ENCODE measurements around the gene DCD. TPM values are rescaled to one million over a fixed set of nuclear protein-coding genes. Genes with fewer than 3 reads are reported as not detected.
"Not testable (repeated sequence)": the region's sequence is repeated elsewhere in the genome, so short reads cannot be mapped to it uniquely, and the experiment has no call there.

DCD gene
- total RNA-seq, 1 donor, result not detected

DNA sequence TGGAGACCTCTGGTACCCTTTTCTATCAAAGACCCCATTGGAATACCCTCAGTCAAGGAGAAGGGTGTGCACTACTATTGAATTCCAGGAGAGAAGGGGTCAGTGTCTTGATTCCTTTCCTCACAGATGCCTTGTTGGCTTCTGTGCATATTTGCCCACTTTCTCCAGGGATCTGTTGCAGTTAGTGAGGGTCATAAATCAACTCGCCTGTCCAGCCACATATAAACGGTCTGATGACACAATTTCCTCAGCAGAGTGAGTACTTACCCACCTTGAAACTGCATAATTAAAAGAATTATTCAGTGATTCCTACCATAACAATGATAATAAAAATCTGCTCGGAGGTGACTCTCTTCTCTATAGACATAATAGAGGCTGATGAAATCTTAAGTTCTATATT is 13.9 kb upstream of the DCD start:
- Histone ChIP-seq H3K4me1 (ENCODE audit: insufficient read depth, low read length) (no peaks in the 10 kb centered on the region), H3K4me3 (ENCODE audit: low read length) (no peak overlapping the region), H3K27me3 (ENCODE audit: insufficient read depth, low read length) (peaks cover 11% of the 10 kb centered on the region), H3K9me3 (ENCODE audit: low read depth, low read length) (no peaks in the 10 kb centered on the region)

DNA sequence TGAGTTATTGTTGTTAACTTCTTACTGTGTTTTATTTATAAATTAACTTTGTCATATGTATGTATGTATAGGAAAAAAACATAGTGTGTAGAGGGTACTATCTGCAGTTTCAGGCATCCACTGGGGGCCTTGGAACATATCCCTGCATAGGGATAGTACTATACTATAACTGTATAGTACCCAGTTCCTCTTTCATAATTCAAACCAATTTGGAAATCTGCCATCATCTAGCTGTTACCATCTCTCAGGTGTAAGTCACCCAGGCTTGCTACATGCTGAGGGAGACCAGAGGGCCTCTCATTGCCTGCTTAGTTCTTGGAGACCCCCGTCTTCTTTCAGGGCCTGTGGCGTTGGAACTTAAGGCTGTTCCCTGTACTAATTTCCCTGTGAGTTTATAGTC is 12.9 kb upstream of the DCD start:
- Histone ChIP-seq H3K27me3 (ENCODE audit: insufficient read depth, low read length) (peaks cover 9% of the 10 kb centered on the region), H3K9me3 (ENCODE audit: low read depth, low read length) (no peaks in the 10 kb centered on the region), H3K4me3 (ENCODE audit: low read length) (no peak overlapping the region), H3K4me1 (ENCODE audit: insufficient read depth, low read length) (no peaks in the 10 kb centered on the region)

- Histone ChIP-seq H3K27me3 (ENCODE audit: insufficient read depth, low read length) (peaks cover 3% of the 10 kb centered on the region), H3K4me1 (ENCODE audit: insufficient read depth, low read length) (no peaks in the 10 kb centered on the region), H3K9me3 (ENCODE audit: low read depth, low read length) (no peaks in the 10 kb centered on the region), H3K4me3 (ENCODE audit: low read length) (no peak overlapping the region)
Measured at GRCh38 chr12:54660320-54660962, 12.3 kb upstream of the DCD start.

- Histone ChIP-seq H3K9me3 (ENCODE audit: low read depth, low read length) (no peaks in the 10 kb centered on the region), H3K27me3 (ENCODE audit: insufficient read depth, low read length) (no peaks in the 10 kb centered on the region), H3K4me1 (ENCODE audit: insufficient read depth, low read length) (no peaks in the 10 kb centered on the region), H3K4me3 (ENCODE audit: low read length) (no peak overlapping the region)
Measured at GRCh38 chr12:54658306-54659264, 10.4 kb upstream of the DCD start.

GRCh38 chr12:54657105-54657607 is 9.0 kb upstream of the DCD start:
- Histone ChIP-seq H3K9me3 (ENCODE audit: low read depth, low read length) (no peaks in the 10 kb centered on the region), H3K4me1 (ENCODE audit: insufficient read depth, low read length) (no peaks in the 10 kb centered on the region), H3K4me3 (ENCODE audit: low read length) (no peak overlapping the region), H3K27me3 (ENCODE audit: insufficient read depth, low read length) (peaks cover 3% of the 10 kb centered on the region)

- H3K4me3 ChIP-seq (ENCODE audit: low read length), result no peak overlapping the region
- peaks cover 3% of the 10 kb centered on the region for H3K27me3 ChIP-seq (ENCODE audit: insufficient read depth, low read length)
- H3K4me1 ChIP-seq (ENCODE audit: insufficient read depth, low read length), result no peaks in the 10 kb centered on the region
- no peaks in the 10 kb centered on the region for H3K9me3 ChIP-seq (ENCODE audit: low read depth, low read length)
Measured at GRCh38 chr12:54654926-54655325, 6.8 kb upstream of the DCD start.

- peaks cover 8% of the 10 kb centered on the region for H3K27me3 ChIP-seq (ENCODE audit: insufficient read depth, low read length)
- no peak overlapping the region for H3K4me3 ChIP-seq (ENCODE audit: low read length)
- H3K4me1 ChIP-seq (ENCODE audit: insufficient read depth, low read length), result no peaks in the 10 kb centered on the region
- H3K9me3 ChIP-seq (ENCODE audit: low read depth, low read length), result no peaks in the 10 kb centered on the region
Measured at GRCh38 chr12:54653025-54653424, 4.9 kb upstream of the DCD start.

DNA sequence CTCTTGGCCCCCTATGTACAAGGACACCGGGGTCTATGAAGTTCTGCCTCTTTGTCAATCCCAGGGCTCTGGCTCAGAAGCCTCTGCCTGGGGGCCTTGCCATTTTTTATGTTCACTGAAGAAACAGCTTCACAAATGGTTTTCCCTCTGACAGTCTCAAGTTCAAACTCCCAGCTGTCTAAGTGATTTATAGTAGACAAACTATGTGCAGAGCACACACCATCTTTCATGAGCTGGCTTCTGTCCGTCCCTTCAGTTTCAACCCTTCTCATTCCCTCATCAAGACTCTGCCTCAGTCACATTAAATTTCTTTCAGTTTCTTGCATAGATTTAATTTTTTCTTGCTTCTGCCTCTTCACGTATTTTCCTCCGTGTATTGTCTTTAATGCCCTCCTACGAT is 2.7 kb upstream of the DCD start:
- Histone ChIP-seq H3K9me3 (ENCODE audit: low read depth, low read length) (no peaks in the 10 kb centered on the region), H3K27me3 (ENCODE audit: insufficient read depth, low read length) (peaks cover 10% of the 10 kb centered on the region), H3K4me1 (ENCODE audit: insufficient read depth, low read length) (no peaks in the 10 kb centered on the region), H3K4me3 (ENCODE audit: low read length) (no peak overlapping the region)

GRCh38 chr12:54650409-54650808 is 2.2 kb upstream of the DCD start:
- H3K4me1 ChIP-seq (ENCODE audit: insufficient read depth, low read length), result no peaks in the 10 kb centered on the region
- H3K9me3 ChIP-seq (ENCODE audit: low read depth, low read length), result no peaks in the 10 kb centered on the region
- H3K27me3 ChIP-seq (ENCODE audit: insufficient read depth, low read length), result peaks cover 14% of the 10 kb centered on the region
- no peak overlapping the region for H3K4me3 ChIP-seq (ENCODE audit: low read length)

GRCh38 chr12:54649825-54650224 is 1.7 kb upstream of the DCD start:
- Histone ChIP-seq H3K27me3 (ENCODE audit: insufficient read depth, low read length) (peaks cover 17% of the 10 kb centered on the region), H3K9me3 (ENCODE audit: low read depth, low read length) (no peaks in the 10 kb centered on the region), H3K4me1 (ENCODE audit: insufficient read depth, low read length) (no peaks in the 10 kb centered on the region), H3K4me3 (ENCODE audit: low read length) (no peak overlapping the region)

DNA sequence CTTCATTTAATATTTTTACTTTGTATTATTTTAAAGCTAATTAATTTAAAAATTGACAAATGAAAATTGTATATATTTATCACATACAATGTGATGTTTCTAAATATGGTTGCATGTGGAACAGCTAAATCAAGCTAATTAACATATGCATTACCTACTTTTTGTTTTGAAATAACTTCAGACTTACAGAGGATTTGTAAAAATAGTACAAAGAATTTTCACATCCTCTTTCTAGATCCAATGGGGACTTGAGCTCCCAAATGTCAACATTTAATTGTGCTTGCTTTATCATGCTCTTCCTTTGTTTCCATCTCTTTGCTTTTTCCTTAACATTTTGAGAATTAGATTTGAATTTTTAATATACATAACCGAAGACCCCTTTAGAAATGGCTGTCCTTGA is 6.6 kb downstream of the DCD start:
- no peaks in the 10 kb centered on the region for H3K9me3 ChIP-seq (ENCODE audit: low read depth, low read length)

GRCh38 chr12:54641089-54641488 is 7.1 kb downstream of the DCD start:
- peaks cover 11% of the 10 kb centered on the region for H3K4me1 ChIP-seq (ENCODE audit: insufficient read depth, low read length)
- peaks cover 12% of the 10 kb centered on the region for H3K27me3 ChIP-seq (ENCODE audit: insufficient read depth, low read length)
- no peak overlapping the region for H3K4me3 ChIP-seq (ENCODE audit: low read length)
- H3K9me3 ChIP-seq (ENCODE audit: low read depth, low read length), result no peaks in the 10 kb centered on the region

More for the DNA sequence above, 6.6 kb downstream of the DCD start:
- H3K27me3 ChIP-seq (ENCODE audit: insufficient read depth, low read length), result peaks cover 12% of the 10 kb centered on the region
- no peak overlapping the region for H3K4me3 ChIP-seq (ENCODE audit: low read length)
- peaks cover 11% of the 10 kb centered on the region for H3K4me1 ChIP-seq (ENCODE audit: insufficient read depth, low read length)

- H3K27me3 ChIP-seq (ENCODE audit: insufficient read depth, low read length); H3K4me3 ChIP-seq (ENCODE audit: low read length); H3K9me3 ChIP-seq (ENCODE audit: low read depth, low read length): not testable (repeated sequence)
- H3K4me1 ChIP-seq (ENCODE audit: insufficient read depth, low read length), result peaks cover 11% of the 10 kb centered on the region
Measured at GRCh38 chr12:54639112-54639511, 9.1 kb downstream of the DCD start.

DNA sequence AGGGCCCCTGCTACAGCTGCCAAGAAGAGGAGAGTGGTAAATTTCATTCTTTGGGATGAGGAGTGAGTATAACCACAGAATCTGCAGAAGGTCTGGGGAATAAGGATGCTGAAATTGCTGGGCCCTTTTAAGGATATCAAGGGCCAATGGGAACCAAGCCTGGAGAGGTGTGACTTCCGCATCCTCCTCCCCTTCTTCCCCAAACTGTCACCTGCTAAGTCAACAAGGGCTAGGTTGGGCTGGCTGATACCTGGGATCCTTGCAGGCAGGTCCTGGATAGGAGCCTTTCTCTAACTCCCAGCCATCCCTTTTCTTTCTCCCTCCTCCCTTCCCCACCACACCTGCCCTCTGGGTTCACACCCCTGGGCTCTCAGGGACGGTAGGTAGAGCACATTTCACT is 13.4 kb downstream of the DCD start, which contains the start of gene LACRT:
Gene LACRT, minus strand, starts transcription at position 101 of the 400 bp plus-strand sequence. Its CDS starts 54 bp downstream, at position 47.
- H3K9me3 ChIP-seq (ENCODE audit: low read depth, low read length), result no peaks in the 10 kb centered on the region
- no peaks in the 10 kb centered on the region for H3K4me1 ChIP-seq (ENCODE audit: insufficient read depth, low read length)
- H3K27me3 ChIP-seq (ENCODE audit: insufficient read depth, low read length), result no peaks in the 10 kb centered on the region
- H3K4me3 ChIP-seq (ENCODE audit: low read length), result no peak within 1 kb of the TSS

DNA sequence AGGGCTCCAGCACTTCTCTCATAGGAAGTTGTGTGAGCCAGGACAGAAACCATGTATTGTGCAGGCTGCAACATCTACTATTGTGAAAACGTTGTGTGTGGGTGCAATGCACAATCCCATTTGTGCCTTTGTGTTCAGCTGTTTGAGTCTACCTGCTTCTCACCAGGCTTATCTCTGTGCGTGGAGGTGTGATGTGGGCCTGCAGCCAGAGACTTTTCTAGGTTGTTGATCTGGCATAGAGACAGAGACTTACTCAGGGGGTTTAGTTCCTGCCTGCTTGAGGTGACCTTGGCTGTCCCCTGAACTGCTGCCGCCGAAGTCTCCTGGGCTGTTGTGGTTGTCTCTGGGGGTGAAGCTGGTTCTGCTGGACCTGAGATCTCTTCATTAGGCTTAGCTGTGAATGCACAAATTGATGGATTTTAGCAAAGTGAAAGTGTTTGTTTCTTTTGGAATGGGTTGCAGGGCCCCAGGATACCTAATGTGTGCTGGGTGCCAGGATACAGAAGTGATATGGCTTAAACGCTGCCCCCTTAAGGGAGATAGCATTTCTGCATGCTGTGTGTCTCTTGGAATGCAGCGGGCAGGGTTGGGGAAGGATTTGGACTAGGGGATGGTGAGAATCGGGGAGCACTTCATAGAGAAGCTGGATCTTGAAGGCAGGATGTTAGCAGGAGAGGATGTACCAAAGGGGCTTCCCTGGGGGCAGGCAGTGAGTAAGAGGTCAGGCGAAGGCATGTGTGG is 16.0 kb downstream of the DCD start:
- no peaks in the 10 kb centered on the region for H3K9me3 ChIP-seq (ENCODE audit: low read depth, low read length)
- H3K4me3 ChIP-seq (ENCODE audit: low read length), result no peak overlapping the region
- no peaks in the 10 kb centered on the region for H3K4me1 ChIP-seq (ENCODE audit: insufficient read depth, low read length)
- H3K27me3 ChIP-seq (ENCODE audit: insufficient read depth, low read length), result no peaks in the 10 kb centered on the region
